ENCODE results near the gene GPATCH1.
A peak's percentile ranks its signal among the peaks of the same experiment; 100 is the strongest.
"Not testable (repeated sequence)": the region's sequence is repeated elsewhere in the genome, so short reads cannot be mapped to it uniquely, and the experiment has no call there.

GPATCH1 gene, protein sequence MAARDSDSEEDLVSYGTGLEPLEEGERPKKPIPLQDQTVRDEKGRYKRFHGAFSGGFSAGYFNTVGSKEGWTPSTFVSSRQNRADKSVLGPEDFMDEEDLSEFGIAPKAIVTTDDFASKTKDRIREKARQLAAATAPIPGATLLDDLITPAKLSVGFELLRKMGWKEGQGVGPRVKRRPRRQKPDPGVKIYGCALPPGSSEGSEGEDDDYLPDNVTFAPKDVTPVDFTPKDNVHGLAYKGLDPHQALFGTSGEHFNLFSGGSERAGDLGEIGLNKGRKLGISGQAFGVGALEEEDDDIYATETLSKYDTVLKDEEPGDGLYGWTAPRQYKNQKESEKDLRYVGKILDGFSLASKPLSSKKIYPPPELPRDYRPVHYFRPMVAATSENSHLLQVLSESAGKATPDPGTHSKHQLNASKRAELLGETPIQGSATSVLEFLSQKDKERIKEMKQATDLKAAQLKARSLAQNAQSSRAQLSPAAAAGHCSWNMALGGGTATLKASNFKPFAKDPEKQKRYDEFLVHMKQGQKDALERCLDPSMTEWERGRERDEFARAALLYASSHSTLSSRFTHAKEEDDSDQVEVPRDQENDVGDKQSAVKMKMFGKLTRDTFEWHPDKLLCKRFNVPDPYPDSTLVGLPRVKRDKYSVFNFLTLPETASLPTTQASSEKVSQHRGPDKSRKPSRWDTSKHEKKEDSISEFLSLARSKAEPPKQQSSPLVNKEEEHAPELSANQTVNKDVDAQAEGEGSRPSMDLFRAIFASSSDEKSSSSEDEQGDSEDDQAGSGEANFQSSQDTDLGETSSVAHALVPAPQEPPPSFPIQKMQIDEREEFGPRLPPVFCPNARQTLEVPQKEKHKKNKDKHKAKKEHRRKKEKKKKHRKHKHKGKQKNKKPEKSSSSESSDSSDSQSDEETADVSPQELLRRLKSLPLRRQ

DNA sequence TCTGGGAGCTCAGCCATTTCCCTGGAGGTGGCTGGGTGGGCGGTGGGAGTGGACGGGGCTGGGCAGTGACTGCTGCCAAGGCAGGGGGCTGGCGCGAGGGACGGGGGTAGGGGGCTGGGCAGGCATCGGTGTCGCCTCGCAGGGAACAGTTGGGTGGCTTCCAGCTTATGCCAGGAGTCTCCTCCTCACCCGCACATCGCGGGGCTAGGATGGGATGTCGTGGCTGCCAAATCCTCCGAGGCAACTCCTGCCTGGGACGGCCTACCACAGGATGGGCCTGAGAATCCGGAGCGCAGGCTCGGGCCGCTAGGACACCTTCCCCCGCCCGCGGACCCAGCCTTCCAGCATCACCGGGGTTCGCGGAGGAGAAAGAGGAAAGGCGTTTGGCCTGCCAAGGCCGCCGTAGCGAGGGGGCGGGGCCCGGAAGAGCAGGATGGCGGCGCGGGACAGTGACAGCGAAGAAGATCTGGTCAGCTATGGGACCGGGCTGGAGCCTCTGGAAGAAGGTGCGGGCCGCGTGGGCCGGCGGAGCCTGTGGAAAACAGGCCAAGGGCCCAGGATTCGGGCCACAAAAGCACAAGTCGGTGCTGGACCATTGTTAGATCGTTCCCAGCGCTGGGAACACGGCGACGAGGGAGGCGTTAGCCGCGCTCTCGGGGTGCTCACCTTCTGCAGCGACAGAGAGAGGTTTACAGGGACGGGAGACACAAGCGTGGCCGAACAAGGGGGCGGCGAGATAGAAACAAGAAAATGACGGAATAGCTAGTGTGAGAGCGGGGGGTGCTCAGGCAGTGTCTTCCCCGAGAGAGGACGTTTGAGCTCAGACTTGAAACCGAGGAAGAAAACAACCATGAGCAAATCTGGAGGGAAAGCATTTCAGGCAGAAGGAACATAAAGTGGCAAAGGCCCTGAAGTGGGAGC lies at the start of gene GPATCH1:
Gene GPATCH1 (plus strand): TSS at position 421 of the 921 bp plus-strand sequence. CDS start 13 bp downstream, at position 434.
- peak; percentile 81 to 88 for DNase-seq

DNA sequence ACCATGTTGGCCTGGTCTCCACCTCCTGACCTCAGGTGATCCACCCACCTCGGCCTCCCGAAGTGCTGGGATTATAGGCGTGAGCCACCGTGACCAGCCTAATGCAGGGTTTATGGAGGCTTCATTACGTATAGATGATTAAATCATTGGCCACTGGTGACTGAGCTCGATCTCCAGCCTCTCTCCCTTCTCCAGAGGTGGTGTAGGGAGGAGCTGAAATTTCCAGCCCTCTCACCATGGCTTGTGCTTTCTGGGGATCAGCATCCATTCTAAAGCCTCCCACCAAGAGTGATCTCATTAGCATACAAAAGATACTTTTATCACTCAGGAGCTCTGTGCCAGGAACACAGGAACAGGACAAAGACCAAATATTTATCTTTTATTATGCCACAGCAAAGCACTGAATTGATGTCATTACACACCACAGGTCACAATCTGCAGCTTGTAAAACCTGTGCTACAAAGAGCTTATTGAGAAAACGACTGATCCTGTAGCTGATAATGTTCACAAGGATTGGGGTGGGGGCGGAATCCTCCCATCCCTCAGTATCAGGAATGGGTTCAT lies 48.7 kb upstream of the GPATCH1 start:
- no peak for DNase-seq

DNA sequence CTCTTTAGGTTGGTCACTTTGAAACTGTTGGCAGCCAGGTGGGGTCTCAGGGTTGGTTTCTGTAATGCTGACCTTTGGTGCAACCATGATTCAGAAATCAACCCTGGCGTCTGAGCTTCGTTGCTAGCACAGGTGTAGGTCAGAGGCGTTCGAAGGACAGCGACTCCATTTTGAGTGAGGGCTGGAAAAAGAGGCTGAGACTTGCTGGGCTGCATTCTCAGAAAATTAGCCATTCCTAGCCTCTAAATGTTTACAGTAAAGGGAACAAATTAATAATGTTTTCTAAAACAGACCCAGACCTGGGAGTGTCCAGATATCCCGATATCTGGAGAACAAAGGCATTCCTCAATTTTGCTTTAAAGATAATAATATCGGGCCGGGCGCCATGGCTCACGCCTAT lies 45.5 kb upstream of the GPATCH1 start:
- DNase-seq, result no peak

DNA sequence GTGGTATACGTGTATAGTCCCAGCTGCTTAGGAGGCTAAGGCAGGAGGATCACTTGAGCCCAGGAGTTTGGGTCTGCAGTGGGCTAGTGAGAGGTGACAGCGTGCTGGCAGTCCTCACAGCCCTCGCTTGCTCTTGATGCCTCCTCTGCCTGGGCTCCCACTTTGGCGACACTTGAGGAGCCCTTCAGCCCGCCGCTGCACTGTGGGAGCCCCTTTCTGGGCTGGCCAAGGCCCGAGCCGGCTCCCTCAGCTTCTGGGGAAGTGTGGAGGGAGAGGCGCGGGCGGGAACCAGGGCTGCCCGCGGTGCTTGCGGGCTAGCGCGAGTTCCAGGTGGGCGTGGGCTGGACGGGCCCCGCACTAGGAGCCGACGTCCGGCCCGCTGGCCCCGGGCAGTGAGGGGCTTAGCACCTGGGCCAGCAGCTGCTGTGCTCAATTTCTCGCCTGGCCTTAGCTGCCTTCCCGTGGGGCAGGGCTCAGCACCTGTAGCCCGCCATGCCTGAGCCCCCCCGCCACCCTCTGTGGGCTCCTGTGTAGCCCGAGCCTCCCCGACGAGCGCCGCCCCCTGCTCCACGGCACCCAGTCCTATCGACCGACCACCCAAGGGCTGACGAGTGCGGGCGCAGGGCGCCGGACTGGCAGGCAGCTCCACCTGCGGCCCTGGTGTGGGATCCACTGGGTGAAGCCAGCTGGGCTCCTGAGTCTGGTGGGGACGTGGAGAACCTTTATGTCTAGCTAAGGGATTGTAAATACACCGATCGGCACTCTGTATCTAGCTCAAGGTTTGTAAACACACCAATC lies 44.4 kb upstream of the GPATCH1 start:
- not testable (repeated sequence) for DNase-seq

DNA sequence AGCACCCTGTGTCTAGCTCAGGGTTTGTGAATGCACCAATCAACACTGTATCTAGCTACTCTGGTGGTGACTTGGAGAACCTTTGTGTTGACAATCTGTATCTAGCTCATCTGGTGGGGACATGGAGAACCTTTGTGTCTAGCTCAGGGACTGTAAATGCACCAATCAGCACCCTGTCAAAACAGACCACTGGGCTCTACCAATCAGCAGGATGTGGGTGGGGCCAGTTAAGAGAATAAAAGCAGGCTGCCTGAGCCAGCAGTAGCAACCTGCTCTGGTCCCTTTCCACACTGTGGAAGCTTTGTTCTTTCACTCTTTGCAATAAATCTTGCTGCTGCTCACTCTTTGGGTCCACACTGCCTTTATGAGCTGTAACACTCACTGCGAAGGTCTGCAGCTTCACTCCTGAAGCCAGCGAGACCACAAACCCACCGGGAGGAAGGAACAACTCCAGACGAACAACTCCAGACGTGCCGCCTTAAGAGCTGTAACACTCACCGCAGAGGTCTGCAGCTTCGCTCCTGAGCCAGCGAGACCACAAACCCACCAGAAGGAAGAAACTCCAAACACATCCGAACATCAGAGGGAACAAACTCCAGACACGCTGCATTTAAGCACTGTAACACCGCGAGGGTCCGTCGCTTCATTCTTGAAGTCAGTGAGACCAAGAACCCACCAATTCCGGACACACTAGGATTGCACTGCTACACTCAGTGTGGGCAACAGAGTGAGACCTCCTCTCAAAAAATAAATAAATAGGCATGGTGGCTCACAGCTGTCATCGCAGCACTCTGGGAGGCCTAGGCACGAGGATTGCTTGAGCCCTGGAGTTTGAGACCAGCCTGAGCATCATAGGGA lies 43.6 kb upstream of the GPATCH1 start:
- peak; percentile 12 to 19 for DNase-seq

DNA sequence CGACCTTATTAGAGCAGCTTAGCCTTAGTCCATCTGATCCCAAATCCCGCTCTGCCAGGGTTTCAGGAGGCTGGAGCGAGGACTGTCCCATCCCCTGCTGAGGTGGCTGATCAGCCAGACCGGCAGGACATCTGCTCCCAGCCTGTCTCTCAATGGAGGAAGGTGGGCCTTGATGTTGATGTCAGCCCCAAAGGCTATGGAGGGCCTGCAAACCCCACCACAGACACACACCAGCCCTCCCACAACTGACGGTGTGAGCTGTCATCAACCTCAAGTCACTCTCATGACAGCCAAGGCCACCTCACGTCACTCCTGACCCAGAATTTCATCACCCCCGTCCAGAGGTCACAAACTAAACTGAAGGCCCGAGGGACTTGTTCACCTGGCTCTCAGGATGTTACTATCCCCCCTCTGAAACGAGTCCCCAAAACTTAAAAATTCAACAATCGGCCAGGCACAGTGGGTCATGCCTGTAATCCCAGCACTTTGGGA lies 41.8 kb upstream of the GPATCH1 start:
- DNase-seq, result no peak

DNA sequence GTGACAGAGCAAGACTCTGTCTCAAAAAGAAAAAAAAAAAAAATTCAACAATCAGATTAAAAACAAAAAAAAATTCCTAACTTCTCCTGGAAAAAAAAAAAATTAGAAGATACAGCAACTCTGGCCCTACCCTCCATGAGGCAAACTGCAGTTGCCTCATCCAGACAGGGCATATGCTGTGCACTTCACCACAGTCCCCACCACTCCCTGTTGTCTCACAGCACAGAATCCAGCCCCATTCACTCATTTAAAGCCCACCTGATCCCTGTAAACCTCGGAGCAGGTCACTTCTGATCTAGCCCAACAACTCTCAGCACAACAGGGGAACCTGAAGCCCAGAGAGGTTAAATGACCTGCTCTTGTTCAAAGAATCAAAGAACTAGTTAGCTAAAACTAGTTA lies 41.2 kb upstream of the GPATCH1 start:
- DNase-seq, result no peak

DNA sequence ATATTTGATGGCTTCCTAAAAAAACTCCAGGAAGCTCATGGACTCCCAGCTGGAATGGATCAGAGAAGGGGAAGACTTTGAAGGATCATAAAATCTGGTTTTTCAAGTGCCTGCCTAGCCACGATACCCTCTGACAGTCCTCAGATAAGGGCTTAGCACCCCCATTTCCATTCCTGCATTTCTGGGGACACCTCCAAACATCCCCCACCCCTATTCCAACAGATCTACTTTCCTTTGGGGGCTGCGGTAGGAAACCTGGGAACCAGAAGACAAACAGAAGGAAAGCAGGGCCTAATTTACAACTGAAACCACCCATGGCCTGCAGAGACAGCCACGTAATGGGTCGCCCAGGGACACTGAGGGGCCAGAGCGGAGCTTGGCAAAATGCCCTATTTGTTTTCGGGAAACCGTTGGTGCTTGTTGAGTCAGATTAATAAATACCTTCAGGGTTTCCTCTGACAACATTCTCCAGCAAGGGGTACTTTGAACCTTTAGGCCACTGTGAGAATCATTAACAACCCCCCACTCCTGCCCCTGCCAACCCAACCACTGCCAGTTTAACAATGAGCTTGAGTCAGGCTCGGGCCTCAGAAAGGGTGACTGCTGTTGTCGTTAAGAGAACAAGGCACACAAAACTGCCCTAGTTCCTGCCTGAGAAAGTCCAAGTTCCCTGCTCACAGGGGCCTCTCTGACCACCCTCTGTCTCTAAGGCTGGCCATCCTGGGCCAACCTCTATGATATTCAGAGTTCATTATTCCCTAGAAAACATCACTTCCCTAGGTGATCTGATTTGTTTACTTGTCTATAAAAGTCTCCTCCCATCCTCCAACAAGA lies 39.8 kb upstream of the GPATCH1 start:
- no peak for DNase-seq

DNA sequence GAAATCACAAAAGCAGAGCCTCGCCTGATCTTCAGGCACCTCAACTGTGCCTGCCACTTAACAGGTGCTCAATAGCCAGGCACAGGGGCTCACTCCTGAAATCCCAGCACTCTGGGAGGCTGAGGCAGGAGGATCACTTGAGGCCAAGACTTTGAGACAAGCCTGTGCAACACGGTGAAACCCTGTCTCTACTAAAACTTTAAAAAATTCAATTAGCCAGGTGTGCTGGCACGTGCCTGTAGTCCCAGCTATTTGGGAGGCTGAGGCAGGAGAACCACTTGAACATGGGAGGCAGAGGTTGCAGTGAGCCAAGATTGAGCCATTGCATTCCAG lies 39.2 kb upstream of the GPATCH1 start:
- DNase-seq, result not testable (repeated sequence)

DNA sequence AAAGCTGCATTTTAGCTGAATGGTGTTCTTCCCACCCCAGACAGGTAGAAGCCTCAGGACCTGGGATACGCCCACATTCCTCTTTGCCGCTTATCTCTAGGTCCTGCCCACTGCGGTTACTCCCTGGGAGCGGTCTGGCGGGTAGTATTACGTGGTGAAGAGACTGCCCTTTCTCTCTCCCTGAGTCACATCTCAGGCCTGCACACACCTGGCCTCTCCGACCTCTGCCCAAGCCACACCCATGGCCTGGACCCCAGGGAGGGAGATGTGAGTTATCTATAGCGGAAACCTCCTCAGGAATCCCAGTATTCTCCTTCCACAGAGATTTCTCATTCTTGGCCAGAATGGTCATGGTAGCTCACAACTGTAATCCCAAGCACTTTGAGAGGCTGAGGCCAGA lies 33.6 kb upstream of the GPATCH1 start:
- no peak for DNase-seq

DNA sequence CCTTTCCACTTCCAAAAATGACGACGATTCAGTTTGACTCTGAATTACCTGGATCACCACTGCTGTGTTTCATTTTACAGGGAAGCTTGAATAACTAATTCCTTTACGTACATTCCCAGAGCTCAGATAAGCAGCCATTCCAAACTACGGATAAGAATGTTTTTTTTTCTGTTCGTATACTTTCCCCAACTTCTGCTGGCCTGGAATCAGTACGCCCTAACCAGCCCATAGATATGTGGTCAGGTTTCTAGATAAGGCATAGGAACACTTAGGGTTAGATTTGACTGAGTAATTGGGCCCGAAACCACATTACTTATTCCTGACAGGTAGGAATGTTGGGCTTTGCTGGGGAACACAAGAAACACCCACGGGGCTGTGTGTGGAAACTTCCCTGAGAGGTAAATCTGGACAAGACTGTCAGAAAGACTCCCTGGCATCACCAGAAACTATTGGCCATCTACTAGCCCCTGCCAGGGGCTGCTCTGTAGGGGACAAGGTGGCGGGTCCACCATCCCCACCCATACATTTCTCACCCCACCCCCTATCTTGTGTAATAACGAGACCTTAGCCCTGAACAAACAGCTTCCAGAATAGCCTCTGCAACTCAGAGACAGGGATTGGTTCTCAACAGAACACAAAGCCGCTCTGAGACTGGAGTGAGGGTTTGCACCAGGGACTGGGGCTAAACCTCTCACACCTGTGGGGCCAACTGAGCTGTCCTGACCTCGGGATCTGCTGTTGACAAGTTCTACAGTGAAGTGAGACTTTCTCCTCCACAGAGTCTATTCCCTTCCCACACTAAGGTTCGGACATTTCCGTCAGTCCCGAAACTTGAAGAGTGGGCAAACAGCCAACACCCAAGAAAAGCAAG lies 31.9 kb upstream of the GPATCH1 start:
- no peak for DNase-seq

DNA sequence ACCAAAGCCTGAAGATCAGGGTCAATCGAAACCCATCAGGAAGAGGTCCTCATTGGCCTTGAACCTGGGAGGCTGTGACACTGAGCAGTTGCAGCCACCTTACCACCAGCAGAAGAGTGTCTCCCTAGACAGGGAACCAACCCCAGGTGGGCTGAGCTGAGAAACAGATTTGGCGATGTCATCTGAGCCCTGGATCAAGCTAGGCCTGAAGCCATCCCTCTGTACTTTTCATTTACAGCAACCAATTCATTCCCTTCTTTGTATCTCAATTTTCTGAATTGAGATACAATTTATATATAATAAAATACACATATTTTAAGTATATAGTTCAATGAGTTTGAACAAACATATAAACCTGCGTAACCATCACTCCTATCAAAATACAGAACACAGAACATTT lies 30.9 kb upstream of the GPATCH1 start:
- no peak for DNase-seq

DNA sequence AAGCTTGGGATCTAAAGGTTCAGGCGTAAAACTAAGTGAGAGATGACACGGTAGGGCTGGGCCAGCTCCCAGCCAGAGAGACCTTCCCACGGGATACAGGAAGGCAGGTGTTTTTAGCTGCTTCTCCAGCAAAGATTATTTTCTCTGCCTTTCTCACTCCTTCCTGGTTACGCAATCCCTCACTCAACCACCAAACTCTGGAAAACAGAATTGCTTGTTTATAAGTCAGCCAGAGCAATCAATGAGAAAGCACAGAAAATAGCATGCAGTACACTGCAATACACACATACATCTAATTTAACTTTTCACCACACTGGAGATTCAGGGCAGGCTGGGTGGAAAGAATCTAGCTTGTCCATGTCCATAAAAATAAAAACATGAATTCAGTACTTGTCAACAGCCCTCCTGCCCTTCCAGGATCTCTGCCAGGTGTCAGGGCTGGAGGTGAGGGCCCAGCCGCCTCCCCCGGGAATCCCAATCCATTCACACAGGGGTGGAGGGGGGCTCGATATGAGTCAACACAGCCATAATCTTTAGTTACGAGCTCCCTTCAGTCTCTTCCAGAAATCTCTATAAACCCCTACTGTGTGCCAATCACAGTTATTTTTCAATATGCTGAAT lies 28.5 kb upstream of the GPATCH1 start:
- no peak for DNase-seq

DNA sequence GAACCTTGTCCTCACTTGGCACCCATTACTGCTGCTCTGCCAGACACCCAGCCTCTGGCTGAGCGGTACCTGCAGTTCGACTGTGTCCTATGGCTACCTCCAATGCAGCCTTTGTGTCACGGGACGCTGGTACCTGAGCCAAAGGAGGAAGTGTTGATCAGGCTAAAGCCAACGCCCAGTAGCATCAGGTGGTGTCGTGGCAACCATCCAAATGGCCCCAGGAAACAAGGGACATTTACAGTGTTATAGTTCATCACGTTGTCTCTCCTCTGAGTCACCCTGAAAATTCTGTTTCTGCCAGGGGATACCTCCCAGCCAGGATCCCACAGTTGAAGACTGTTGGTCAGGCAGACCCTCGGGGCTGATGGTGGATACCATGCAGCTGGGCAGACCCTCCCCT lies 26.4 kb upstream of the GPATCH1 start:
- DNase-seq, result no peak

DNA sequence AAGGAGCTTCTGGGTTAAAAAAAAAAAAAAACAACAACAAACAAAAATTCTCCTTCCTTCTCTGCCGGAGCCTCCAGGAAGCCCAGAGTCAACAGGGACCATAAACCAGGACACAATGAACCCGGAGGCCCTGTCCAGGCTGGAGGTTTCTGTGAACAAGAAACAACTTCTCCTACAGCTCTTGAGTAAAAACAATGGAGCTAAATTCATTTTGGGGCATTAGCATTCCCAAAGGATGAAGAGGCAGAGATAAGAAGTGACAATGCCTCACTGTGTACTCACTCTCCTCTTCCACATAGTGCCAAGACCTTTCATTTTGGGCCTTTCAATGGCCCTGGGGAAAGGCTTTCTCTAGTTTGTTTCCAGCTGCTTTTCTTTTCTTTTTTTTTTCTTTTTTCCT lies 25.3 kb upstream of the GPATCH1 start:
- DNase-seq, result no peak

DNA sequence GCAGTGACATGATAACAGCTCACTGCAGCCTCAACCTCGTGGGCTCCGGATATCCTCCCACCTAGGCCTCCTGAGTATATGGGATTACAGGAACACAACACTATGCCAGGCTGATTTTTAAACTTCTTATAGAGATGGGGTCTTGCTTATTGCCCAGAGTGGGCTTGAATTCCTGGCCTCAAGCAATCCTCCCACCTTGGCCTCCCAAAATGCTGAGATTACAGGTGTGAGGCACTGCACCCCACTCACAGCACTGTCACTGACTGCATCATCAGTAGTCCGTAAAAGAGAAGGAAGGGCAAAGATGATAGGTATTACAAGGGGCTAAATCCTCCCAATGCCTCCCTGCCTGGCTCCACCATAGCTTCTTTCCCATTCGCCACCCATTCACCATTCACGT lies 20.4 kb upstream of the GPATCH1 start:
- no peak for DNase-seq

DNA sequence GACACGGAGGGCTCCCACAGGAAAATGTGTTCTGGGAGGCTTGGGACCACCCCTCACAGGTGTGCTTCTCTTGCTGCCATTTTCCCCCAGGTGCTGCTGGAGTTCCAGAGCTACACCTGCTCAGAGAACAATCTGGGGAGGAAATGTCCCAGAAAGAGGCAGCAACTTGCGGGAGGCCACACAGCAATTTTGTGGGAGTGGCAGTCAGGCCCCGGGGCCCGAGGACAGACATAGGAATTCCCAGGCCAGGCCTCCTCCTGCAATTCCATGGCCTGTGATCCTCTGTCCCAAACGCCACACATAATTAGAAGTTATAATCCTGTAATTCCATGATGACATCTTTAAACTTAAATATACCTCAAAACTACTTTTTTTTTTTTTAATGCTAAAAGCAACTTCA lies 18.1 kb upstream of the GPATCH1 start:
- DNase-seq, result no peak

DNA sequence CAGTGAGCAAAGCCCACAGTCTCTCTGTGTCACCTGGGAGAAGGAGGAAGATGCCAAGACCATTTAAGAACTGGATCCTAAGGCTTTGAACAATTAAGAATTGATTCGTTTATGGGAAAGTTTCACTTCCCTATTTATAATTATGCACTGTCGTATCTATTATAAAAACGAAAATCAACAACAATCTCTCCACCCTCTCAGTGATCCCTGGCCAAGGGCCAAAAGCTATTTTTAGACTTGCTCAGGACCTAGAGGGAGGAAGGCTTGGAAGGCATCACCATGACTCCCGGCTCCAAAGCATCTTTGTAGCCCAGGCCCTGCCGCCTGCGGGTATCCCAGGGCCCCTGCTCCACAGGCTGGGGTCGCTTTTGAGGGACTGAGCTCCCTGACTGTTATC lies 17.6 kb upstream of the GPATCH1 start:
- DNase-seq, result no peak

Data from CD4-positive, alpha-beta T cell treated with Interleukin-4 for 1 hour (primary cell).